HG03575 (cell line): Measurements from ENCODE around the gene HADH.
"Not testable (repeated sequence)": the region's sequence is repeated elsewhere in the genome, so short reads cannot be mapped to it uniquely, and the experiment has no call there.

Source experiments
- ATAC-seq: cut with Tn5 transposase; IDR thresholded peaks from one replicate; pipeline ENCODE4 v1.9.1; 2021; ENCODE audit not compliant: unreplicated experiment, insufficient number of reproducible peaks, low FRiP score; ENCODE audit errors: extremely low read depth

HADH gene

DNA sequence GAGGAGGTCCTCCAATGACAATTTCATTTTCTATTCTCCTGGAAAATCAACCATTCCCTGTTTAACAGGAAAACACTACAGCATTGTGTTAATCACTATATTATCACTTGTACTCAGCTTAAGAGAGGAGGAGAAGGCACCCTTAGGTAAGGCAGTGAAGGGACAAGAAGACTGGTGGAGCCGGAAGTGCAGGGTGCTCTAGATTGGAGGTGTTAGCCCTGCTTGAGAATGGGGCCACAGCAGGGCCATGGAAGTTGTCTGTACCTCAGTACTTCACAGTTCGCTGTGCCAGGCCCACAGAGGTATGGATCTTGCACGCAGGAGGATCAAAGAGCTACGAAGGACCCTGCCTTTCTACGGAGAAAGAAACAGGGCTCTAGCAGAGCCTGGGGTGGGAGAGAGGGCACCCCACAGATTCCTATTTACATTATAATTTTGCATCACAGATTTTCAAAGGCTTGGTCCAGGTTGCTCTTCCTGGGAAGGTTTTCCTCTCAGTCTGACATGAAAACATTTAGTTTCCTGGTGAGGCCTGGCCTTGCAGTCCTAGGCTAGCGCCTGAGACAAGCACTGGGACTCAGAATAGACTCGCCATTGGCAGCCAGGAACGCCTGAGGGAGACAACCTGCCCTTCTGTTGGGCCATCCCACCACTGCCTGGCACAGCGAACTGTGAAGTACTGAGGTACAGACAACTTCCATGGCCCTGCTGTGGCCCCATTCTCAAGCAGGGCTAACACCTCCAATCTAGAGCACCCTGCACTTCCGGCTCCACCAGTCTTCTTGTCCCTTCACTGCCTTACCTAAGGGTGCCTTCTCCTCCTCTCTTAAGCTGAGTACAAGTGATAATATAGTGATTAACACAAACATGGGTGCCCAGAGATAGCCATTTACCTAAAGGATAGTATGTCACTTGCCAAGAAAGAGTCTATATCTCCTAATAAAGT, 60.8 kb downstream of the HADH start:
- ATAC-seq = not testable (repeated sequence)

DNA sequence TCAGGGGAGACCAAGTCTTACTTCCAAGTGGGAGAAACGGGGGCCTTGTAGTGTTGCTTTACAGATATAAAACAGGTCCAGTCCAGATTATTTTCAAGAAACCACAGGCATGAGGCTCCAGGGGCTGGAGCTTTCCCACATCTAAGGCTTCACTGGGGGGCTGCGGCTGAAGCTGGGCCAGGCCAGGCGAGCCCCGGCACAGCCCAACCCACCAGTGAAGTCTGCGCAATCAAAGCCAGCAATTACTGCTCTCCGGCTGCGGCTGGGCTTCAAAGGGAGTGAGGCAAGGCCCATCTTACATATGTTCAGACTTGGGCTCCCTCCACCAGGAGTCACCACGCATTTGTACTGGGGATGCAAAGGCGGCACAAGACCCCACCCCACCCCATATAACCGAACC, 61.7 kb downstream of the HADH start:
- no peak for ATAC-seq

DNA sequence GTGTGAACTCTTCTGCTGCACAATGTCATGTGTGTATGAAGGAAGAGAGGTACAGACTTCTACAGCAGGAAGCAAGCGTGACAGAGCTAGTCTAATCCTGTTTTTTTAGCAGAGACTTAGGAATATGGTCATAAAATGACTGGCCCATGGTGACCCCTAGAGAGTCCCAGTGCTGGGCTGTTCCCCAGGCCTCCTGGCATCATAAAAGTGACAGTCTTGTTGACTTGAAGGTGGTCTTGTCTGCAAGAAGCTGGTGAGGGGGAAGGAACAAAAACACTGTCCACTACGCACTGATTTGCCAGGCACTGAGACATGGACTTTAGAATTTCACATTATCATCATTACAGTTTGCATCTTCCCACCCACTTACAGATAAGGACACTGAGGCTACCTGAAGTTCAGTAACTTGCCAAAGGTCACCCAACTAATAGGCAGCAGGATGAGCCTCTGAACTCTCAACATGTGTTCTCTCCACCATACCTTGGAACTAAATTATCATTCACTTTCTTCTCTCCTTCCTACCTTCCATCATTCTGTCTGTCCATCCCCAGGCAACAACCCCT, 63.0 kb downstream of the HADH start:
- ATAC-seq = no peak

DNA sequence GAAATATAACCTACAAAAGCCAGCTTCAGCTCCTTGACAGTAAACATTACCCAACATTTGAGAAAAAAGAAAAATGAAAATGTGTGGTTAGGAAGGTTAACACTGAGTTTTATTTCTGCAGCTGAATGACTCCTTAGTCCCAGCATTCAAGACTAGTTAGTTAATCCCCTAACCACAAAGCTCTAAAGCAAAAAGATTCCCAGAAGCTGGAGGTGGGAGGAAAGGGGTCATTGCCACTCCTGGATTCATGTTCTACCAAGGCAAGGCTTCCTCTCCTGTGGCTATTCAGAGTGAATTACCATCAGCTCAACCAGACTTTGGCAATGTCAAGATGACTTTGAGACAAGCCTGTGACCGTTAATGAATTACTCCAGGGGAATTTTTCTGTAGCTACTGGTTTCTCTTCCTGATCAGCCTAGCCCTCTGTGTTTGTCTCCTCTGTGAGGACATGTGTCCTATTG, 63.6 kb downstream of the HADH start:
- ATAC-seq = peak; percentile 80

DNA sequence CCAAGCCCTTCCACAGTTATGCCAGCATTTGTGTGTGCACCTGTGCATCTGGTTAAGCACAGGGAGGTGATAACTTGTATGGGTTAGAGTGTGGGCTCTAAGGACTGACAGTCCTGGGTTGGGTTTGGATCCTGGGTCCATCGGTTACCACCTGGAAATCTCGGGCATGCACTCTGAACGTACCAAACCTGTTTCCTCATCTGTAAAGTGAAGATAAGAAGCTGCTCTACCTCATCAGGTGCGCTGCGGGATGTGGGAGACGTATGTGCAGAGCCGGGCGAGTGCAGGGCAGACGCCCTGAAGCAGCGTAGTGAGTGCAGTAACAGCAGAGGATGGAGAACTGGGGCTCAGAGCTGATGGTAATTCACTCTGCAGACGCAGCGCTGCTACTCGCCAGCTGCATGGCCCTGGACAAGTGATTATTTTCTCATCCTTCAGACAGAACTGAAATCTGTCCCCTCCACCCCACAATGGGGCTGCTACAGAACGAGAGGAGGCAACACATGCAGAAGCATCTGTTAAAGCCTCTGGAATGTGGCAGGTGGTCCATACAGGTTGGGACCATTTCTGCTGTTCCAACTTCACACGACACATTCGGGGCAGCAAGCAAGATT, 64.4 kb downstream of the HADH start:
- ATAC-seq = no peak

DNA sequence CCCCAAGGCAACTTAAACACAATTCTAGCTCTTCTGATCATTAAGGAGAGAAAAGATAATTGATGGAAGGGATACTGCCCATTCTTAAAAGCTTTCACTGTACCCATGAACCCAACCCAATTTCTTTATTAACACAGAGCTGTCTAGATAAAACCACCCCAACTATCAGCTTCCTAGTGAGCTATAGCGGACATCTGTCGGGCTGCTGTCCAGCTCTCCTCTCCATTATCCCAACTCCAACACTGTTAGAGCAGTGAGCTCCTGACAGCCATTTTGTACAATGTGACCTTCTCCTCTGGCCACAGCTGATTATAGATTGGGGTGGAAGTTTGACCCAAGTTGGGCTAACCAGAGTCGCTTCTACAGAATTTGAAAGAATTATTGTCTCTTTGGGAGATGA, 66.1 kb downstream of the HADH start:
- ATAC-seq = no peak

DNA sequence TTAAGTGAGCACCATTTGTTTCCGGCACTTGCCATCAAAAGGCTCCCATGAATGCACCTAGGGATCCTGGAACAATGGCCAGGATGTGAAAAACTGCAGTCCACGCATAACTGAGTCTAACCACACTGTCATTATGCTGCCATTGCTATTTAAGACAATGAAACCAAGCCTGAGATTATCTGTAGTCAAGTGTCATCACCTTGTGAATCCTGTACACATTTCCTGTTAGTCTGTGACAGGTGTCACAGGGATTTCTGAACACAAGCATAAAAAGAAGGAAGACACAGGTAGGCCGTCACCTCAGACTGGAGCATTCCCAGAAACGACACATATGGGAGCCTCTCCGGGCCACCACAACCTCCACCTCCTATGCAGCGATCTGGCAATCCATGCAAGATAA, 66.7 kb downstream of the HADH start:
- no peak for ATAC-seq

DNA sequence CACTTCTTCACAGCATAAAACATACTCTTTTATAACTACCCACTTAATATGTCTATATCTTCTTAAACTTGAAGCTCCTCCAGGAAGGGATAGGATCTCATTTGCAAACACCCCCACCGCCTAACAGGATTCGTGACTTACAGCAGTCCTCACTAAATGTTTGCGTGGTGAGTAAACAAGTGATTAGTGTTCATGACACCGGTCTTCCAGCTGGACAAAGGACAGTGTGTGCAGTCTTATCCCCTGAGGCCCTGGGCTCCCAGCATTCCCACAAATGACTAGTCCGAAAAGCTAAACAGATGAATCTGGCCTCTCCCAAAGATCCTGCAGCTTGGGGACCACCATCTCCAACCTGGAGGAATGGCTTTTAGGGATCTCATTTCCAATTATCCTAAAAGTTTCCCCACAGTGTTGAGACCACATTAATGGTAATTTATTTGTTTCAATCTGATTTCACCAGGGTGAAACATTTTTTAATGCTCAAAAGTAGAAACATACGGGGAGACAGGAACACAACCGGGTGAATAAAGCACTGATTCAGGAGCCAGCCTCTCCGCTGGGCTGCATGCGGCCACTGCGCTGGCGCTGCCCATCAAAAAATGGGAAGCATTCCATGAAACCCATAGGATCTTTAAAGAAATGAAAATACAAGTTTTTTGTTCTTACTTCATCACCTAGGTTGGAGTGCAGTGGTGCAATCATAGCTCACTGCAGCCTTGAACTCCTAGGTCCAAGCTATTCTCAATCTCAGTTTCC, 69.2 kb downstream of the HADH start:
- no peak for ATAC-seq

DNA sequence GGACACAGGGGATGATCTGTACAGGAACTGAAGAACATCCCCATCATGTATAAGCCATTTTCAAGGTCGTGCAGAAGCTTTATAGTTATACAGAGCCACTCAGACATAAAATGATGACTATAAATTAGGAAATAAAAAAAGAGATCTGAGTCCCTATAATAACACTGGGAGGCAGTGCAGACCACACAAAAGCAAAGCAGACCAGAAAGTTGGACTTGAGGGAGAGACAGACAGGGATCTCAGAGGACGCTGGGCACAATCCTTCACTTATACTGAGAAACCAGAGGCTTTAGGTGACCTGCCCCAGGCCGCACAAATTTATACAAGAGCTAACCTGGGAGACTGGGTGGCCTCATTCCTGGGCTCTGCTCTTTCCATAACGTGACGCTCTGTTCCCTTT, 70.5 kb downstream of the HADH start:
- ATAC-seq = no peak

DNA sequence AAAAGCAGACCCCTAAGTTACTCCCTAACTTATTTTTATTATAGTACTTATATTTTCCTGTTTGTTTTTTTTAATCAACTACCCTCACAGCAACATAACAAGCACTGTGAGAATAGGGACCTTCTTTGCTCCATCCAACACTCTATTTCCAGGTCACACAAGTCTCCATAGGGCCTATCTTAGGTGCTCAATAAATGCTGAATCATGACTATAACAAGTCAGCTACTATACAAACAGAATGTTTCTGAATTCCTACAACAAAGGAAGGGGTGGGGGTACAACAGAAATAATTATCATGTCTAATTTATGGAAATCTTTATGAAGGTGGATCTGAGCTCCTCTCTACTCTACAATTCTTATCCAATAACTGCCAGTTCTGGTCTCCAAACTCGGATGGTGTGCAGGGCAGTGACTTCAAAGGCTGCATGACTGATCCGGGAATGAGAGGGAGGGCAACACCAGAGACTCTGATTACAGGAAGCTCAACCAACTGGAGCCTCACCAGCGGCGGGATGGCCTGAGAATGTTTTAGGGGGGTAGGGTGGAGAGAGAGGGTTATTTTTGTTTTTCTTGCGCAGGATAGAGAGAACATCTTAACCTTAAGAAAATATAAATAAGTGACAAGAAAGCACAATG, 71.1 kb downstream of the HADH start:
- ATAC-seq = no peak

DNA sequence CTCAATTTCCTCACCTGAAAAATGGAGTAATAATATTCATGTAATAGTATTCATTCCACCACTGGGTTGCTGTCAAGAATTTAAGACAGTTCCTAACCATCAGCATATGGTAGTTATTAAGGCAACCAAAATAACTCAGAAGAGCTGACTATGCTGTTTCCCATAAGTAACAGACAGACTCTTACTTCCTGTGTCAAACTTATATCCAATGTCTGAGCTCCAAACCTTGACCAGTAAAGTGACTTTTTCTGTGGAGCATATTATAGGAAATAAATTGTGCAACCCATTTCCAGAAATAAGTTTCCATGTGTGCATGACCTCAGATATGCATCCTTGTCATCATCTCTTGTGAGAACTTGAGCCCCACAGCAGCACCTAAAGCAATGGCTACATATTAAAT, 78.8 kb downstream of the HADH start:
- ATAC-seq = no peak

DNA sequence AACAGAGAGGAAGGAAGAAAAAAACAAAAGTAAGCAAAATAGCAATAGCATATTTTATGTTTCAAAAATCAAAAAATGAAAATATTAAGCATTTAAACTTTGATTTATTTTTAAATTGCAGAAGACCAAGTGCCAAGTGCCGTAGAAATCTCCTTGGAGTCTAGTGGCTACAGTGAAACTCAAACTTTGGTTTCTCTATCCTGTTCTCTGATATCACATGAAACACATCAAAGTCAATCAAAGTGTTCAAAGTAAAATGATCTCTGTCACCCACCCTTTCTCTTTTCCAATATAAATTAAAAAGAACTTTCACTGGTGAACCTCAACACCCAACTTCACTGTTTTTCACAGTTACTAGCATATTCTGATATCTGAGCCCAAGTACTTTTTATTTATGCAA, 81.1 kb downstream of the HADH start:
- no peak for ATAC-seq

DNA sequence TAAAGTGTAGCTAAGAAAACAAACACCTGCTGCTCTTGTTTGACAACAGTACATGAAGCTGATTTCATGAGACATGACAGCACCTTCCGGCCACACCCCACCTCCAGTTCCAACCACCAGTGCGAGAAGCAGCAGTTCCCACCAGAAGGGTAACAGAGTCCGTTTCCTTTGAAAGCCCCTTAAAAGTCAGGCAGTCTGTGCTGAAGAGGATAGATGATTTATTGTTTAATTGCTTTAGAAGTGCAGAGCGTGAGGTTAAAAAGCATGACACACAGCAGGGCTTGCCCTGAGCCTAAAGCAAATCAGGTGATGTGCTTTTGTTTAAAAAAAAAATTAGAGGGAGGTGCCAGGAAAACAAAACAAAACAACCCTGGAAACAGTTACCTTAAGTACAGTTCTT, 82.6 kb downstream of the HADH start:
- ATAC-seq = no peak

DNA sequence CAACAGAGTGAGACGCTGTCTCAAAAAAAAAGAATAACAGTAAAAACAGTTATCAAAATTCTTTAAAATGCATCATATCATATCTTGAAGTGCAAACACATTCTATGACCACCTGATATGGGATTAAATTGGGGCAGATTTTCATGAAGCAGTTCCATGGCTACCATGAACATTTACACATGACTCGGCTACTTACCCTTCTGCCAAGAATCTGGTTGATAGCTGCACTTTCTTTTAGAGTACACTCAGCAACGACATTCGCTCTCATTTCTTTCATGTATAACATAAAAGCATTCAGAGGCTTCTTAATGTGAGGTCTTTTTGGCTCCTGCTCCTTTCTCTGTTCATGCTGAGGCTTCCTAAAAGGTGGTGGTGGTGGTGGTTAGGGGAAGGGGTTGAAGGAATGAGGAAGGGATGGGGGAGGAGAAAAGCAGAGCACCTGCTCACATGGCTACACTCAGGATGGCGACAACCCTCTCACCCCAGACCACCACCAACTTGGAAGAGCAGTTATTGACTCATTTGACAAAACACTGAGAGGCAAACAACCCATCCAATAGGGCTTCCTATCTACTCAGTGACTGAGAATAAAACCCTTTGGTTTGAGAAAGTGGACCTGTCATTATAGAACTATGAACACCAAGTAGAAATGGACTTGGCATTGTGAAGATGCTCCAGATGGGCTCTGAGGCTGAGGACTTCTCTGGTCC, 88.5 kb downstream of the HADH start:
- ATAC-seq = no peak

DNA sequence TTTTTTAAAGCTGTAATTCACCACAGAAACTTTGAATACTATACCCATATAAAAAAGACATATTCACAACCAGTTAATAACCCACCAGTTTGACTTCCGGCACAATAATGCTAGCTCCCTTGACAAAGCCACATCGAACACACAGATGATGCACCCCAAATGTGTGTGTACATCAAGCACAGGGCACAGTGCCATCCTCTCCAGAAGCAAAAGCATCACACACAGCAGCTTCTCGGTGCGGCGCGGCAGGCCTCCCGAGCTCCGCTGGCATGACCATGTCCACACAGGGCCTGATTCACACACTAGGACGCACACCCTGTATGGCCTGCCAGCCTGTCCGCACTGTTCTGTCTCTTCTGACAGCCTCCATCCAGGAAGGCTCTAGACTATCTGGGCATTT, 91.1 kb downstream of the HADH start:
- ATAC-seq = no peak

DNA sequence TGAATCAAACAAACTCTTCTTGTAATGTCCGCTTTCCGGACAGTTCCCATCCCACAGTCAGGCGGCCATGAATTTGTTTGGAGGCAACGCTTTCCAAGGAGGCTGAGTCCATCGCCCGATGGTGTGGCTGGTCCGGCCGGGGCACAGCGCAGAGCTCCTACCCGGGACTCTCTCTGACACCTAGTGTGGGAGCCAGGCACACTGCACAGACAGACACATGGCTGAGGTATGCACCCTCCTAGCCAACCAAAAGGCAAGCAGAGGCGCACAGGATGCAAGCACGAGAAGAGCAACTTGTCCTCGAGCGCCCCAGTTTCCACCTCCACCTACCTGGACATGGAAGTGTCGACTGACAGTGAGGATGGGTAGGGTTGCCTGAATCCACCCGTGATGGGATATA, 91.6 kb downstream of the HADH start:
- ATAC-seq = no peak
